Right atrium auricular region (tissue), 2 donors: ENCODE measurements around the gene PYDC2. TPM values are rescaled to one million over a fixed set of nuclear protein-coding genes. Genes with fewer than 3 reads are reported as not detected.

ENCODE experiments used
- DNase-seq: peaks from one replicate; pipeline ENCODE4 v3.0.0-alpha.2; 2019; ENCODE audit warnings: low spot score
- H3K27ac ChIP-seq, 2 donors: fragments of 200-600 bp; sonication (generic); 1 replicate in 1 of 2; 2 replicates in 1 of 2; pipeline ENCODE4 v1.5.1; 2016 to 2019
- H3K27me3 ChIP-seq, 2 donors: fragments of 200-600 bp; sonication (generic); one replicate each; pipeline versions ENCODE4 v1.5.1 to v1.6.0; 2017 to 2019
- H3K36me3 ChIP-seq: fragments of 200-600 bp; sonication (generic); one replicate; pipeline ENCODE4 v1.5.1; 2016
- H3K4me1 ChIP-seq, 2 donors: fragments of 200-600 bp; sonication (generic); one replicate each; pipeline versions ENCODE4 v1.5.1 to v1.6.0; 2017 to 2019
- H3K4me3 ChIP-seq, 2 donors: fragments of 200-600 bp; sonication (generic); 1 replicate in 1 of 2; 2 replicates in 1 of 2; pipeline ENCODE4 v1.5.1; 2017 to 2019; ENCODE audit warnings: mild to moderate bottlenecking in 1 of 2, moderate library complexity in 1 of 2
- H3K9me3 ChIP-seq, 2 donors: fragments of 200-600 bp; sonication (generic); one replicate each; pipeline ENCODE4 v1.5.1; 2019
- CTCF ChIP-seq, 2 donors: fragments of 200-600 bp; sonication (generic); IDR thresholded peaks; one replicate each; pipeline ENCODE4 v1.5.1; 2019; ENCODE audit warnings: antibody characterized with exemption in 2 of 2
- total RNA-seq, 2 donors: library from RNA; depleted of rRNA; stranded (reverse); fragments of >200 nt; gene quantifications; one replicate each; pipeline ENCODE4 v1.1.0, GENCODE V29; 2016

PYDC2 gene
- total RNA-seq, 2 donors from 2014 or later = not detected

GRCh38 chr3:191440532-191440931 is 20.4 kb upstream of the PYDC2 start:
- Histone ChIP-seq H3K27me3 (no peaks in the 10 kb centered on the region), H3K36me3 (no peaks in the 10 kb centered on the region), H3K4me3 (no peak overlapping the region), H3K27ac (no peak overlapping the region), H3K9me3 (peaks cover 0 to 7% of the 10 kb centered on the region in 2 donors), H3K4me1 (no peaks in the 10 kb centered on the region)
- no peak for TF ChIP-seq CTCF (IDR thresholded peaks at IDR 0.05)
- no peak for DNase-seq

- H3K4me1 ChIP-seq = no peaks in the 10 kb centered on the region
- H3K9me3 ChIP-seq = peaks cover 0 to 7% of the 10 kb centered on the region in 2 donors
- TF ChIP-seq CTCF (IDR thresholded peaks at IDR 0.05) = no peak
- no peak overlapping the region for H3K4me3 ChIP-seq
- DNase-seq = no peak
- no peaks in the 10 kb centered on the region for H3K36me3 ChIP-seq
- no peaks in the 10 kb centered on the region for H3K27me3 ChIP-seq
- H3K27ac ChIP-seq = no peak overlapping the region
Measured at GRCh38 chr3:191441687-191442086, 19.3 kb upstream of the PYDC2 start.

- TF ChIP-seq CTCF (IDR thresholded peaks at IDR 0.05) = no peak
- no peaks in the 10 kb centered on the region for H3K36me3 ChIP-seq
Measured at GRCh38 chr3:191444569-191444968, 16.4 kb upstream of the PYDC2 start.

GRCh38 chr3:191449256-191449655 is 11.7 kb upstream of the PYDC2 start:
- no peak for DNase-seq
- no peak overlapping the region for H3K27ac ChIP-seq
- no peak overlapping the region for H3K4me3 ChIP-seq
- no peaks in the 10 kb centered on the region for H3K4me1 ChIP-seq
- no peaks in the 10 kb centered on the region for H3K36me3 ChIP-seq
- H3K9me3 ChIP-seq = peaks cover 0 to 10% of the 10 kb centered on the region in 2 donors
- H3K27me3 ChIP-seq = no peaks in the 10 kb centered on the region
- TF ChIP-seq CTCF (IDR thresholded peaks at IDR 0.05) = no peak

More at GRCh38 chr3:191444569-191444968, 16.4 kb upstream of the PYDC2 start:
- no peaks in the 10 kb centered on the region for H3K27me3 ChIP-seq
- no peak for DNase-seq
- no peak overlapping the region for H3K27ac ChIP-seq
- H3K9me3 ChIP-seq = peaks cover 0 to 10% of the 10 kb centered on the region in 2 donors
- no peak overlapping the region for H3K4me3 ChIP-seq
- H3K4me1 ChIP-seq = no peaks in the 10 kb centered on the region

GRCh38 chr3:191455257-191455952 is 5.6 kb upstream of the PYDC2 start:
- Histone ChIP-seq H3K4me3 (no peak overlapping the region), H3K4me1 (no peaks in the 10 kb centered on the region), H3K36me3 (no peaks in the 10 kb centered on the region), H3K27ac (no peak overlapping the region), H3K9me3 (peaks cover 0 to 6% of the 10 kb centered on the region in 2 donors), H3K27me3 (no peaks in the 10 kb centered on the region)
- TF ChIP-seq CTCF (IDR thresholded peaks at IDR 0.05) = no peak
- no peak for DNase-seq

GRCh38 chr3:191460360-191460759 is 603 bp upstream of the PYDC2 start:
- H3K36me3 ChIP-seq = no peaks in the 10 kb centered on the region
- H3K27ac ChIP-seq = no peak overlapping the region
- H3K27me3 ChIP-seq = no peaks in the 10 kb centered on the region
- DNase-seq = no peak
- no peaks in the 10 kb centered on the region for H3K4me1 ChIP-seq
- no peak overlapping the region for H3K4me3 ChIP-seq
- TF ChIP-seq CTCF (IDR thresholded peaks at IDR 0.05) = no peak
- H3K9me3 ChIP-seq = no peaks in the 10 kb centered on the region
